ENCODE data around the gene KIF19. TPM values are rescaled to one million over a fixed set of nuclear protein-coding genes. Genes with fewer than 3 reads are reported as not detected.

Gene KIF19
- total and polyA plus RNA-seq, 10 of the 15 experiments (the other 5 are each of a cell fraction or from before 2014, with no cell fraction given): 0.06 to 0.07 TPM; not detected in 8

DNA sequence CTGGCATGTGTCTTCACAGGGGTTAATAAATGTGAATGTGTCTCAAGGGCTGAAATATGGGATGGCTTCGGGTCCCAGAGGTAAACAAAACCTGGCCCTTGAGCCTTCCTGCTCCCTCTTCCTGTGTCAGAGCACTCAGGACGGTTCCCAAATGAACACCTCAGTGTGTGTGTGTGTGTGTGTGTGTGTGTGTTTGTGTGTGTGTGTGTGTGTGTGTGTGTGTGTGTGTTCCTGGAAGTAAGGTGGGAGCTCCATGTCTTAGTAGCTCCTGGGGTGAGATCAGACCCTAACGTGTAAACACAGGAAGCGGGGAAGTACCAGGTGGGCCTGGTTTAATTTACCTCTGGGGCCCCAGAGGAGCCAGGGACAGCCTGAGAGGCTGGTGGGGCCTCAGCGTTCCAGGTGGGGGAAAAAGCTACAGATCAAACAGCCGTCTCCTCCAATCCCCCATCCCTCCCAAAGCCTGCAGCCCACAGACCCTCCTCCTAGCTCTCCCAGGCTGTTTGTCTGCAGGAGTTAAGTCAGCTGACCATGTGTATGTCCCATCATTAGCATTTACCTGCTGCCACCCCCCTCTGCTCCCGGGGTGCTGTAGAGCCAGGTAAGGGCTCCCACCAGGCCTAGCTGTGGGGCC lies 6.1 kb downstream of the KIF19 start:
- ChIA-PET SMC1A (ENCODE audit: uncharacterized antibody, unreplicated experiment) (interaction anchor here (1.0 kb wide), 1 partner anchor 23 kb away, joined by 3 read pairs; no protein-coding TSS in a partner anchor), POLR2A (no interaction called here), CTCF (no interaction called here), RAD21 (ENCODE audit: unreplicated experiment) (no interaction called here)
- intact Hi-C loops (cut with micrococcal nuclease; ENCODE audit: unreplicated experiment) (no loop called here), in situ Hi-C loops (cut with MboI) (no loop called here)
- Histone ChIP-seq H3K79me2 (ENCODE audit: control insufficient read depth, insufficient read depth, low read length) (no peaks in the 10 kb centered on the region), H3K36me3 (ENCODE audit: control insufficient read depth in 2 of 2, insufficient read depth in 2 of 2, low read length in 1 of 2) (no peaks in the 10 kb centered on the region), H3K27ac (ENCODE audit: control insufficient read depth, insufficient read depth) (no peak overlapping the region), H3K4me3 (no peak overlapping the region), H2AFZ (ENCODE audit: control insufficient read depth, low read depth, low read length) (no peak overlapping the region), H3K4me1 (ENCODE audit: control insufficient read depth, insufficient read depth, low read length) (peaks cover 3% of the 10 kb centered on the region; the same call in 1 of the 2 replicates), H3K9ac (ENCODE audit: control insufficient read depth, insufficient read depth, low read length) (no peak overlapping the region), H3K27me3 (replicated peaks in 1 of 2; ENCODE audit: control insufficient read depth in 2 of 2, insufficient read depth in 2 of 2, low read length in 1 of 2) (no peaks in the 10 kb centered on the region), H3K9me3 (replicated peaks; ENCODE audit: control insufficient read depth, insufficient read depth, low read length) (no peaks in the 10 kb centered on the region), H3K4me2 (ENCODE audit: control insufficient read depth, insufficient read depth) (no peak overlapping the region), H4K20me1 (ENCODE audit: control insufficient read depth, insufficient read depth) (no peaks in the 10 kb centered on the region)
- DNase-seq (ENCODE audit: low read depth, low spot score) (no peak), FAIRE-seq (no peak), ATAC-seq (no peak)
- no TSS peak for BruUV-seq (replicated peaks)
- WGBS (ENCODE audit: insufficient coverage, insufficient replicate concordance, low lambda C conversion rate, missing lambda C conversion rate): 8% methylated on average over 7 of the region's 7 CpGs
- TF ChIP-seq NR2C2 (IDR thresholded peaks at IDR 0.05; ENCODE audit: borderline replicate concordance, control insufficient read depth, insufficient read length, low read depth) (no peak), GABPA (IDR thresholded peaks at IDR 0.05; ENCODE audit: low read depth) (no peak), SUZ12 (IDR thresholded peaks at IDR 0.05; ENCODE audit: unreplicated experiment) (no peak), SMC3 (IDR thresholded peaks at IDR 0.05; ENCODE audit: borderline replicate concordance, low read length) (no peak), SMAD1 (IDR thresholded peaks at IDR 0.05; ENCODE audit: low read depth, partially characterized antibody) (no peak), NR2C1 (IDR thresholded peaks at IDR 0.05) (no peak), RFX5 (IDR thresholded peaks at IDR 0.05; ENCODE audit: low read depth, low read length) (no peak), TCF3 (IDR thresholded peaks at IDR 0.05; ENCODE audit: borderline replicate concordance, insufficient read depth, low read depth, low read length) (no peak), BCL11A (IDR thresholded peaks at IDR 0.05; ENCODE audit: low read depth, low read length) (no peak), MTA3 (IDR thresholded peaks at IDR 0.05; ENCODE audit: borderline replicate concordance, low read length) (no peak)
- TF ChIP-seq, protein P1, sequence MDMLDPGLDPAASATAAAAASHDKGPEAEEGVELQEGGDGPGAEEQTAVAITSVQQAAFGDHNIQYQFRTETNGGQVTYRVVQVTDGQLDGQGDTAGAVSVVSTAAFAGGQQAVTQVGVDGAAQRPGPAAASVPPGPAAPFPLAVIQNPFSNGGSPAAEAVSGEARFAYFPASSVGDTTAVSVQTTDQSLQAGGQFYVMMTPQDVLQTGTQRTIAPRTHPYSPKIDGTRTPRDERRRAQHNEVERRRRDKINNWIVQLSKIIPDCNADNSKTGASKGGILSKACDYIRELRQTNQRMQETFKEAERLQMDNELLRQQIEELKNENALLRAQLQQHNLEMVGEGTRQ (IDR thresholded peaks at IDR 0.05; ENCODE audit: borderline replicate concordance, low read depth, low read length): no peak
- TF ChIP-seq, protein P2, sequence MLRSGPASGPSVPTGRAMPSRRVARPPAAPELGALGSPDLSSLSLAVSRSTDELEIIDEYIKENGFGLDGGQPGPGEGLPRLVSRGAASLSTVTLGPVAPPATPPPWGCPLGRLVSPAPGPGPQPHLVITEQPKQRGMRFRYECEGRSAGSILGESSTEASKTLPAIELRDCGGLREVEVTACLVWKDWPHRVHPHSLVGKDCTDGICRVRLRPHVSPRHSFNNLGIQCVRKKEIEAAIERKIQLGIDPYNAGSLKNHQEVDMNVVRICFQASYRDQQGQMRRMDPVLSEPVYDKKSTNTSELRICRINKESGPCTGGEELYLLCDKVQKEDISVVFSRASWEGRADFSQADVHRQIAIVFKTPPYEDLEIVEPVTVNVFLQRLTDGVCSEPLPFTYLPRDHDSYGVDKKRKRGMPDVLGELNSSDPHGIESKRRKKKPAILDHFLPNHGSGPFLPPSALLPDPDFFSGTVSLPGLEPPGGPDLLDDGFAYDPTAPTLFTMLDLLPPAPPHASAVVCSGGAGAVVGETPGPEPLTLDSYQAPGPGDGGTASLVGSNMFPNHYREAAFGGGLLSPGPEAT (IDR thresholded peaks at IDR 0.05; ENCODE audit: low read depth): no peak
- TF ChIP-seq, protein P3, sequence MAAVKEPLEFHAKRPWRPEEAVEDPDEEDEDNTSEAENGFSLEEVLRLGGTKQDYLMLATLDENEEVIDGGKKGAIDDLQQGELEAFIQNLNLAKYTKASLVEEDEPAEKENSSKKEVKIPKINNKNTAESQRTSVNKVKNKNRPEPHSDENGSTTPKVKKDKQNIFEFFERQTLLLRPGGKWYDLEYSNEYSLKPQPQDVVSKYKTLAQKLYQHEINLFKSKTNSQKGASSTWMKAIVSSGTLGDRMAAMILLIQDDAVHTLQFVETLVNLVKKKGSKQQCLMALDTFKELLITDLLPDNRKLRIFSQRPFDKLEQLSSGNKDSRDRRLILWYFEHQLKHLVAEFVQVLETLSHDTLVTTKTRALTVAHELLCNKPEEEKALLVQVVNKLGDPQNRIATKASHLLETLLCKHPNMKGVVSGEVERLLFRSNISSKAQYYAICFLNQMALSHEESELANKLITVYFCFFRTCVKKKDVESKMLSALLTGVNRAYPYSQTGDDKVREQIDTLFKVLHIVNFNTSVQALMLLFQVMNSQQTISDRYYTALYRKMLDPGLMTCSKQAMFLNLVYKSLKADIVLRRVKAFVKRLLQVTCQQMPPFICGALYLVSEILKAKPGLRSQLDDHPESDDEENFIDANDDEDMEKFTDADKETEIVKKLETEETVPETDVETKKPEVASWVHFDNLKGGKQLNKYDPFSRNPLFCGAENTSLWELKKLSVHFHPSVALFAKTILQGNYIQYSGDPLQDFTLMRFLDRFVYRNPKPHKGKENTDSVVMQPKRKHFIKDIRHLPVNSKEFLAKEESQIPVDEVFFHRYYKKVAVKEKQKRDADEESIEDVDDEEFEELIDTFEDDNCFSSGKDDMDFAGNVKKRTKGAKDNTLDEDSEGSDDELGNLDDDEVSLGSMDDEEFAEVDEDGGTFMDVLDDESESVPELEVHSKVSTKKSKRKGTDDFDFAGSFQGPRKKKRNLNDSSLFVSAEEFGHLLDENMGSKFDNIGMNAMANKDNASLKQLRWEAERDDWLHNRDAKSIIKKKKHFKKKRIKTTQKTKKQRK (IDR thresholded peaks at IDR 0.05; ENCODE audit: low read depth, low read length): no peak
- TF ChIP-seq, protein P4, sequence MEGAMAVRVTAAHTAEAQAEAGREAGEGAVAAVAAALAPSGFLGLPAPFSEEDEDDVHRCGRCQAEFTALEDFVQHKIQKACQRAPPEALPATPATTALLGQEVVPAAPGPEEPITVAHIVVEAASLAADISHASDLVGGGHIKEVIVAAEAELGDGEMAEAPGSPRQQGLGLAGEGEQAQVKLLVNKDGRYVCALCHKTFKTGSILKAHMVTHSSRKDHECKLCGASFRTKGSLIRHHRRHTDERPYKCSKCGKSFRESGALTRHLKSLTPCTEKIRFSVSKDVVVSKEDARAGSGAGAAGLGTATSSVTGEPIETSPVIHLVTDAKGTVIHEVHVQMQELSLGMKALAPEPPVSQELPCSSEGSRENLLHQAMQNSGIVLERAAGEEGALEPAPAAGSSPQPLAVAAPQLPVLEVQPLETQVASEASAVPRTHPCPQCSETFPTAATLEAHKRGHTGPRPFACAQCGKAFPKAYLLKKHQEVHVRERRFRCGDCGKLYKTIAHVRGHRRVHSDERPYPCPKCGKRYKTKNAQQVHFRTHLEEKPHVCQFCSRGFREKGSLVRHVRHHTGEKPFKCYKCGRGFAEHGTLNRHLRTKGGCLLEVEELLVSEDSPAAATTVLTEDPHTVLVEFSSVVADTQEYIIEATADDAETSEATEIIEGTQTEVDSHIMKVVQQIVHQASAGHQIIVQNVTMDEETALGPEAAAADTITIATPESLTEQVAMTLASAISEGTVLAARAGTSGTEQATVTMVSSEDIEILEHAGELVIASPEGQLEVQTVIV (IDR thresholded peaks at IDR 0.05; ENCODE audit: borderline replicate concordance, partially characterized antibody): no peak
- TF ChIP-seq, protein P5, sequence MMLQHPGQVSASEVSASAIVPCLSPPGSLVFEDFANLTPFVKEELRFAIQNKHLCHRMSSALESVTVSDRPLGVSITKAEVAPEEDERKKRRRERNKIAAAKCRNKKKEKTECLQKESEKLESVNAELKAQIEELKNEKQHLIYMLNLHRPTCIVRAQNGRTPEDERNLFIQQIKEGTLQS (IDR thresholded peaks at IDR 0.05; ENCODE audit: borderline replicate concordance, extremely low read depth, low read depth, low read length): no peak
